H1 (cell line): ENCODE data around the gene AGBL1.

Source experiments
- EZH2 ChIP-seq: fragments of 200-600 bp; sonication (generic); IDR thresholded peaks from 2 replicates; pipeline ENCODE4 v1.7.1; 2012; ENCODE audit warnings: low read depth, mild to moderate bottlenecking, moderate library complexity, low read length, inconsistent platforms; ENCODE audit not compliant: severe bottlenecking
- GABPA ChIP-seq: IDR thresholded peaks from 2 replicates; pipeline ENCODE4 v1.6.1; 2011; ENCODE audit warnings: mild to moderate bottlenecking, low read length, moderate library complexity, borderline replicate concordance; ENCODE audit not compliant: insufficient read depth
- POLR2A ChIP-seq, 2 experiments: IDR thresholded peaks; 1 replicate in 1 of 2; 2 replicates in 1 of 2; pipeline ENCODE4 v1.6.1; 2011; ENCODE audit warnings: low read depth in 2 of 2, low read length in 2 of 2, mild to moderate bottlenecking in 2 of 2; ENCODE audit errors: control extremely low read depth in 1 of 2
- RBBP5 ChIP-seq: IDR thresholded peaks from 2 replicates; pipeline ENCODE4 v1.7.1; 2012; ENCODE audit warnings: low read depth, mild to moderate bottlenecking, inconsistent platforms, low read length, moderate library complexity, borderline replicate concordance

DNA sequence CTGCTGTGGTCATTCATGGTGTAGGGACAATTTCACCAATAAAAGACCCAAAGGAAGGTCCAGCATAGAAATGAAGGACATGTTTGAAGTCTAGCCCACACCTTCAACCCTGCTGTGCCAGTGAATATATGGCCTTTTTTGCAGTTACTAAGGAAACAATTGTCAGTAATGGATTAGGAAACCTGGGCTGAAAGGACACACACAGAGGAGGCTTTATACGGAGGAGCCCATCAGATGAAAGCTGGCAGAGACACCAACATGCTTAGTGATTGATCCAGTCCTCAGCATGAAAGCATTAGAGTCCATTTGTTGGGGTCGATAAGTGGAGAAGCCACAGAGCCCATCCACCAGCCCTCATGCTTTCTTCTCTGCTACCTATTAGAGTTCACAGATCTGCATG is 584.3 kb downstream of the AGBL1 start:
- TF ChIP-seq POLR2A (IDR thresholded peaks at IDR 0.05; ENCODE audit: control extremely low read depth in 1 of 2, low read depth in 2 of 2, low read length in 2 of 2) (no peak), EZH2 (no peak), RBBP5 (no peak), GABPA (no peak)
